Upper lobe of right lung (tissue), 1 donor: ENCODE measurements around the gene HMGCL. TPM values are rescaled to one million over a fixed set of nuclear protein-coding genes. Genes with fewer than 3 reads are reported as not detected.
A peak's percentile ranks its signal among the peaks of the same experiment; 100 is the strongest.

Source experiments
- ATAC-seq: fragments of 200-7000 bp; cut with Tn5 transposase; one replicate; pipeline ENCODE4 v1.9.1; 2020; ENCODE audit warnings: mild to moderate bottlenecking, moderate library complexity
- DNase-seq: peaks from one replicate; pipeline ENCODE4 v3.0.0-alpha.2; 2020
- H3K27ac ChIP-seq: fragments of 200-600 bp; one replicate; pipeline ENCODE4 v1.8.0; 2022
- H3K27me3 ChIP-seq: fragments of 200-600 bp; one replicate; pipeline ENCODE4 v1.8.0; 2022; ENCODE audit warnings: mild to moderate bottlenecking
- H3K36me3 ChIP-seq: fragments of 200-600 bp; one replicate; pipeline ENCODE4 v1.8.0; 2022
- H3K4me1 ChIP-seq: fragments of 200-600 bp; one replicate; pipeline ENCODE4 v1.8.0; 2022
- H3K4me3 ChIP-seq: fragments of 200-600 bp; one replicate; pipeline ENCODE4 v1.8.0; 2022; ENCODE audit warnings: mild to moderate bottlenecking
- H3K9me3 ChIP-seq: fragments of 200-600 bp; one replicate; pipeline ENCODE4 v1.8.0; 2022
- intact Hi-C: fragments of 100-400 bp; cut with DNase I; formaldehyde crosslinking; loops from one replicate; pipeline ENCODE4 v1.11.0; 2022
- long read RNA-seq: library from polyadenylated mRNA; unstranded; transcript quantifications from one replicate; pipeline ENCODE4 v2.0.0, GENCODE V29; 2021
- total RNA-seq: library from RNA; stranded (reverse); fragmentation: NEBNext Ultra II Directional; extraction: Animal tissue kit (Norgen Biotek cat#: 25700); gene quantifications from one replicate; pipeline ENCODE4 v1.2.1, GENCODE V29; 2021
- TF ChIP-seq, protein P1 (sequence below): fragments of 200-600 bp; IDR thresholded peaks from one replicate; pipeline ENCODE4 v1.8.0; 2022; ENCODE audit warnings: antibody characterized with exemption
- donor health status: DM: no; HTN: yes; CAD: no; lungs with severe emphysema.

Gene HMGCL
- 40.1 TPM for total RNA-seq
- long read RNA-seq, transcript HMGCL-203 (9 exons, 1,600 nt), result major isoform, 71 of 79 reads
- long read RNA-seq, partial matches to known transcripts, result 5 of 79 reads
- long read RNA-seq, other reads (novel, unspliced or antisense), result 3 of 79 reads

DNA sequence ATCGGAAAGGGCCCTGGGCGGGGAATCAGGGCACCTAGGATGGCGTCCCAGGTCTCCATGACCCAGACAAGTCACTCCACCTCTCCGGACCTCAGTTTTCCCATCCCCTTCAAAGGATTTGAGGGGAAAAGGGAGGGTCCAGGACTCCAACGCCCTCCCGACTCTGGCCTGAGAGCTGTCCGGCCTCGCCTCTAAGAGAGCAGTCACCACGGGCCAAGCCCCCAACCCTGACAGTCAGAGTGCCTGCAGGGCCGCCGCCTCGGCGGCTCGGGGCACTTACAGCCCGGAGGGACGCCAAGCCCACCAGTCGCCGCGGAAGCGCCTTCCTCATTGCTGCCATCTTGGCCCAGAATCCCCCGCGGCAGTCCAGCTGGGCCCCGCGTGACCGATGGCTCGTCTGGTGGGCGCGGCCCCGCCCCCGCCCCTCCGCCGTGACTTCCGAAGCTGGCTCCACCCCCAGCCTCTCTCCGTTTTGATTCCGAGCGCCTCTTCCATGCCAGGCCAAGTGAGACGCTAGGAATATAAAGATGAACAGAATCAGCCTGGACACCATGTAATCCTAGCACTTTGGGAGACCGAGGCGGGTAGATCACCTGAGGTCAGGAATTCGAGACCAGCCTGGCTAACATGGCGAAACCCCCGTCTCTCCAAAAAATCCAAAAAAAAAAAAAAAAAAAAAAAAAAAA, at the start of gene HMGCL:
Gene HMGCL, minus strand, starts transcription at position 354 of the 686 bp plus-strand sequence. Its CDS starts 14 bp downstream, at position 340.
- intact Hi-C loops, result no loop called here
- ATAC-seq, result peak; percentile 100

DNA sequence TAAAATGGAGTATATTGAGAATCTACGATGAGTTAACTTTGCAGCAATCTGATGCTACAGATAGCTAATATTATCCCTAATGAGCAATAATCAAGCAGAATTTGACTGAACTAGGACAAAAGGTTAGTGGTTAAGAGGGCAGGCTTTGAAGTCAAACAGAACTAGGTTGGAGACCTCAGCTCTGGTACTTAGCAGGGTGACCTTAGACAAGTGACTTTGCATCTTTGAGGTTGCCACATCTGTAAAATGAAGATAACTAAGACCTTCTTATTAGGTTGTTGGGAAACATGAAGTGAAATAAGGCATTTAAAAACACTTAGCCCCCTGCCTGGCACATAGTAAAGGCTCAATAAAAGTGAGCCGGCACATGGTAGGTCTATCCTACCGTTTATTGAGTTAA, 47.2 kb upstream of the HMGCL start:
- H3K4me1 ChIP-seq, result peaks cover 4% of the 10 kb centered on the region
- TF ChIP-seq, protein P1, sequence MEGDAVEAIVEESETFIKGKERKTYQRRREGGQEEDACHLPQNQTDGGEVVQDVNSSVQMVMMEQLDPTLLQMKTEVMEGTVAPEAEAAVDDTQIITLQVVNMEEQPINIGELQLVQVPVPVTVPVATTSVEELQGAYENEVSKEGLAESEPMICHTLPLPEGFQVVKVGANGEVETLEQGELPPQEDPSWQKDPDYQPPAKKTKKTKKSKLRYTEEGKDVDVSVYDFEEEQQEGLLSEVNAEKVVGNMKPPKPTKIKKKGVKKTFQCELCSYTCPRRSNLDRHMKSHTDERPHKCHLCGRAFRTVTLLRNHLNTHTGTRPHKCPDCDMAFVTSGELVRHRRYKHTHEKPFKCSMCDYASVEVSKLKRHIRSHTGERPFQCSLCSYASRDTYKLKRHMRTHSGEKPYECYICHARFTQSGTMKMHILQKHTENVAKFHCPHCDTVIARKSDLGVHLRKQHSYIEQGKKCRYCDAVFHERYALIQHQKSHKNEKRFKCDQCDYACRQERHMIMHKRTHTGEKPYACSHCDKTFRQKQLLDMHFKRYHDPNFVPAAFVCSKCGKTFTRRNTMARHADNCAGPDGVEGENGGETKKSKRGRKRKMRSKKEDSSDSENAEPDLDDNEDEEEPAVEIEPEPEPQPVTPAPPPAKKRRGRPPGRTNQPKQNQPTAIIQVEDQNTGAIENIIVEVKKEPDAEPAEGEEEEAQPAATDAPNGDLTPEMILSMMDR, result no peak
- H3K27me3 ChIP-seq, result no peaks in the 10 kb centered on the region
- H3K9me3 ChIP-seq, result no peaks in the 10 kb centered on the region
- ATAC-seq, result no peak
- DNase-seq, result no peak
- intact Hi-C loops, result no loop called here
- H3K4me3 ChIP-seq, result no peak overlapping the region
- H3K36me3 ChIP-seq, result no peaks in the 10 kb centered on the region
- no peak overlapping the region for H3K27ac ChIP-seq

More for the DNA sequence above, at the start of gene HMGCL:
- peak; percentile 95 for DNase-seq
- no peaks in the 10 kb centered on the region for H3K9me3 ChIP-seq
- TF ChIP-seq, protein P1, result no peak
- H3K4me1 ChIP-seq, result peaks cover 11% of the 10 kb centered on the region
- peak within 1 kb of the TSS; percentile 98 for H3K27ac ChIP-seq
- no peaks in the 10 kb centered on the region for H3K27me3 ChIP-seq
- H3K36me3 ChIP-seq, result peaks cover 4% of the 10 kb centered on the region
- peak within 1 kb of the TSS; percentile 99 for H3K4me3 ChIP-seq

DNA sequence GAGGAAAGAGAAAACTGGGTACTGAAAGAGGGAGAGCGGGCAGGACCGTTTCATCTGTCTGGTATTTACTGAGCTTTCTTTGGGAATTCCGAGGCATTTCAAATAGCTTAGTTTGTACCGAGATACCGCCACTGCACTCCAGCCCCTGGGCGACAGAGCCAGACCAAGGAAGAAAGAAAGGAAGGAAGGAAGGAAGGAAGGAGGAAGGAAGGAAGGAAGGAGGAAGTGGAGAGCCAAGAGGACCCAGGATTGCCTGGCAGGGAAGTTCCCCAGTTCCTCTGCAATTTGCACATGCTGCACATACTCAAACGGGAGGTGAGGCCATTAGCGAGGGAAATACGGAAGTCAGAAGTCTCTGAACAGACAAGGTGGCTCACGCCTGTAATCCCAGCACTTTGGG, 43.8 kb upstream of the HMGCL start:
- TF ChIP-seq, protein P1, result no peak
- H3K27ac ChIP-seq, result peak overlapping the region; percentile 70
- DNase-seq (no peak), ATAC-seq (no peak)
- peaks cover 7% of the 10 kb centered on the region for H3K36me3 ChIP-seq
- no peaks in the 10 kb centered on the region for H3K9me3 ChIP-seq
- no peaks in the 10 kb centered on the region for H3K27me3 ChIP-seq
- H3K4me1 ChIP-seq, result peaks cover 25% of the 10 kb centered on the region
- peak overlapping the region; percentile 81 for H3K4me3 ChIP-seq
- intact Hi-C loops, result no loop called here

DNA sequence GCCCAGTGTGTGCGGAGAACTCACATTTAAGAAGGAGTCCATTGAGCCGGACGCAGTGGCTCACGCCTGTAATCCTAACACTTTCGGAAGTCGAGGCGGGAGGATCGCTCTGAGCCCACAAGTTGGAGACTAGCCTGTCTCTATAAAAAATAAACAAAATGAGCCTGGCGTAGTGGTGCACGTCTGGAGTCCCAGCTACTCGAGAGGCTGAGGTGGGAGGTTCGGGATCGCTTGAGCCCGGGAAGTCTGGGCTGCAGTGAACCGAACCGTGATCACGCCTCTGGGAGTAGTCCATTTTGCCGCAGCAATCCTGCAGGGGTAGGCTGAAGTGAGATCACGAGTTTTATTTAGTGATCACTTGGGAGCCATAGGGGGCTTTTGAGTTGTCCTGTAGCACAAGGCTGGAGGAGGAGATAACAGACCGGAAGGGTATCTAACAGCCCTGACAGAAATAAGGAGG, 43.4 kb upstream of the HMGCL start:
- DNase-seq (no peak), ATAC-seq (no peak)
- Histone ChIP-seq H3K27ac (peak overlapping the region; percentile 70), H3K36me3 (peaks cover 8% of the 10 kb centered on the region), H3K4me3 (peak overlapping the region; percentile 81), H3K4me1 (peaks cover 25% of the 10 kb centered on the region), H3K27me3 (no peaks in the 10 kb centered on the region), H3K9me3 (no peaks in the 10 kb centered on the region)
- TF ChIP-seq, protein P1, result peak; percentile 4
- intact Hi-C loops, result no loop called here

DNA sequence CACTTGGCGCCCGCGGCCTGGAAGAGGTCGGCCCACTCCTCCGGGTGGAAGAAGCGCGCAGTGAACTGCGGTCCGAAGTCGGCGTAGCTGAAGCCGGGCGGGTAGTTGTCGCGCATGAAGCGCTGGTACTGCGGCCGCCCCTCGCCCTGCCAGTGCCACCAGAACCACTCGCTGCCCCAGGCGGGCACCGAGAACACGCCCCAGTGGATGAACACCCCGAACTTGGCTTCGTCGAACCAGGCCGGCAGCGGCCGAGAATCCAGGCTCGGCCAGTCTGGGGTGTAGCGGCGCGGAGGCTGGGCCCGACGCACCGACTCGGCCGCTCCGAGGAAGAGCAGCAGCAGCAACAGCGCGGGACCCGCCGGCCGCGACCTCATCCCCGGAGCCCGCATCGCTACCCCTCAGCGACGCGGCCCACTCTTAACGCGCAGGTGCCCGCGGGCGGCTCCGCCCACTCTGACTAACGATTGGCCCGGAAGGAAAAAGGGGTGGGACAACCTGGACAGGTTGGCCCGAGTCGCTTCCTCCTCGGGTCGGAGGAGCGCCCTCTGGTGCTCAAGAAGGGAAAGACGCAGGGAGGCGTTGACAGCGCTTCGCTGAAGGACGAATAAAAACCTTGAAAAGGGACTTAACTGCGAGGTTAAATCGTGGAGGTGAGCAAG, 42.8 kb upstream of the HMGCL start, which contains the start of gene FUCA1:
Gene FUCA1, minus strand, starts transcription at position 396 of the 662 bp plus-strand sequence. Its CDS starts 4 bp downstream, at position 392.
- H3K27me3 ChIP-seq, result no peaks in the 10 kb centered on the region
- H3K4me3 ChIP-seq, result peak within 1 kb of the TSS; percentile 81
- H3K4me1 ChIP-seq, result peaks cover 25% of the 10 kb centered on the region
- peak within 1 kb of the TSS; percentile 70 for H3K27ac ChIP-seq
- DNase-seq (peak; percentile 97), ATAC-seq (peak; percentile 99)
- no peaks in the 10 kb centered on the region for H3K9me3 ChIP-seq
- H3K36me3 ChIP-seq, result peaks cover 14% of the 10 kb centered on the region
- intact Hi-C loops, result no loop called here
- TF ChIP-seq, protein P1, result peak; percentile 95
